ENCODE measurements around the gene NSL1.
"Not testable (repeated sequence)": the region's sequence is repeated elsewhere in the genome, so short reads cannot be mapped to it uniquely, and the experiment has no call there.

The NSL1 gene

GRCh38 chr1:212724679-212725078, 66.9 kb downstream of the NSL1 start:
- not testable (repeated sequence) for H3K9me3 Mint-ChIP-seq; ATAC-seq (replicated peaks); H3K27ac Mint-ChIP-seq; H3K36me3 Mint-ChIP-seq (ENCODE audit: insufficient read depth); H3K27me3 Mint-ChIP-seq; DNase-seq; H3K4me3 Mint-ChIP-seq
- peaks cover 25 to 31% of the 10 kb centered on the region in 2 donors for H3K4me1 Mint-ChIP-seq (ENCODE audit: low read depth in 2 of 2)

- ATAC-seq (replicated peaks) (no peak), DNase-seq (no peak)
- H3K27ac Mint-ChIP-seq = no peak overlapping the region
- H3K4me3 Mint-ChIP-seq = no peak overlapping the region
- H3K36me3 Mint-ChIP-seq (ENCODE audit: insufficient read depth) = peaks cover 9% of the 10 kb centered on the region
- H3K9me3 Mint-ChIP-seq = no peaks in the 10 kb centered on the region
- peaks cover 14 to 16% of the 10 kb centered on the region in 2 donors for H3K27me3 Mint-ChIP-seq
- H3K4me1 Mint-ChIP-seq (ENCODE audit: low read depth in 2 of 2) = peaks cover 15 to 19% of the 10 kb centered on the region in 2 donors
Measured at GRCh38 chr1:212722270-212722957, 69.2 kb downstream of the NSL1 start.

GRCh38 chr1:212721388-212722247, 70.0 kb downstream of the NSL1 start:
- Mint-ChIP-seq H3K9me3 (no peaks in the 10 kb centered on the region), H3K4me3 (peak overlapping the region in 1 of 2 donors; percentile 13), H3K27me3 (peaks cover 15 to 21% of the 10 kb centered on the region in 2 donors), H3K27ac (no peak overlapping the region), H3K36me3 (ENCODE audit: insufficient read depth) (peaks cover 9% of the 10 kb centered on the region), H3K4me1 (ENCODE audit: low read depth in 2 of 2) (peaks cover 12 to 14% of the 10 kb centered on the region in 2 donors)
- ATAC-seq (replicated peaks) = no peak
- DNase-seq = no peak

- H3K4me1 Mint-ChIP-seq (ENCODE audit: low read depth in 2 of 2) = peaks cover 12 to 14% of the 10 kb centered on the region in 2 donors
- H3K36me3 Mint-ChIP-seq (ENCODE audit: insufficient read depth) = peaks cover 9% of the 10 kb centered on the region
- DNase-seq (no peak), ATAC-seq (replicated peaks) (no peak)
- no peaks in the 10 kb centered on the region for H3K9me3 Mint-ChIP-seq
- H3K4me3 Mint-ChIP-seq = no peak overlapping the region
- no peak overlapping the region for H3K27ac Mint-ChIP-seq
- peaks cover 15 to 21% of the 10 kb centered on the region in 2 donors for H3K27me3 Mint-ChIP-seq
Measured at GRCh38 chr1:212719633-212720032, 71.9 kb downstream of the NSL1 start.

GRCh38 chr1:212718499-212718898, 73.1 kb downstream of the NSL1 start:
- no peak overlapping the region for H3K27ac Mint-ChIP-seq
- DNase-seq = no peak
- H3K9me3 Mint-ChIP-seq = no peaks in the 10 kb centered on the region
- H3K4me1 Mint-ChIP-seq (ENCODE audit: low read depth in 2 of 2) = peaks cover 12 to 14% of the 10 kb centered on the region in 2 donors
- peaks cover 9% of the 10 kb centered on the region for H3K36me3 Mint-ChIP-seq (ENCODE audit: insufficient read depth)
- H3K27me3 Mint-ChIP-seq = peaks cover 15 to 21% of the 10 kb centered on the region in 2 donors
- ATAC-seq (replicated peaks) = no peak
- no peak overlapping the region for H3K4me3 Mint-ChIP-seq

DNA sequence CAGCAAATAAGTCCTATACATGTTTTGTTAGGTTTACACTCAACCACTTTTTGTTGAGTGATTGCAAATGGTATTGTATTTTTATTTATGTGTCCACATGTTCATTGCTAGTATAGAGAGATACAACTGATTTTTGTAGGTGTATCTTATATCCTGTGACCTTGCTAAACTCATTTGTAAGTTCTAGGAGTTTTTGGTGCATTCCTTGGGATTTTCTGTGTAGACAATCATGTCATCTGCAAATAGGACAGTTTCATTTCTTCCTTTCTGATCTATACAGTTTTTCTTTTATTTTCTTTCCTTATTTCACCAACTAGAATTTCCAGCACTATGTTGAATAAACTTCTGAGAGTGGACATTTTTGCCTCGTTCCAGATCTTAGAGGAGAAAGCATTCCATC, 75.4 kb downstream of the NSL1 start:
- H3K4me3 Mint-ChIP-seq = no peak overlapping the region

DNA sequence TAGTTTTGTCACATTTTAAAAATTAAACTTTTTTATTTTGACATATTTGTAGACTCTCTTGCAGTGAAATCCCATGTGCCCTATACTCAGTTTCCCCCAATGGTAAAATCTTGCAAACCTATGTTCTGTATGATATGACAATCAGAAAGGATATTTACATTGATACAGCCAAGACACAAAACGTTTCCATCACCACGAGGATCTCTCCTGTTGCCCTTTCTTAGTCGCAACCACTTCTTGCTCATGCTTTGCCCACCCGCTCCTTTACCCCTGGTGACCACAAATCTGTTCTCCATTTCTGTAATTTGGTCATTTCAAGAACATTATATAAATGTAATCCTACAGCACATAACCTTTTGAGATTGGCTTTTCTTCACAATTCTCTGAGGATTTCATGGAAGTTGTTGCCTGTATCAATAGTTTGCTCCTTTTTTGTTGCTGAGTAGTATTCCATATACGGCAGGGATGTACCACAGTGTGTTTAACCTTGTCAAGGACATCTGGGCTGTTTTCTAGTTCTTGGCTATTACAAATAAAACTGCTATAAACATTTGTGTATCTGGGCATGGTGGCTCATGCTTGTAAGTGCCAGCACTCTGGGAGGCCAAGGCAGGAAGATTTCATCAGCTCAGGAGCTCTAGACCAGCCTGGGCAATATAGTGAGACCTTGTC, 78.0 kb downstream of the NSL1 start:
- no peak overlapping the region for H3K27ac Mint-ChIP-seq
- no peaks in the 10 kb centered on the region for H3K9me3 Mint-ChIP-seq
- peaks cover 12 to 17% of the 10 kb centered on the region in 2 donors for H3K27me3 Mint-ChIP-seq
- no peak for ATAC-seq (replicated peaks)
- DNase-seq = no peak
- H3K4me1 Mint-ChIP-seq (ENCODE audit: low read depth in 2 of 2) = no peaks in the 10 kb centered on the region
- H3K36me3 Mint-ChIP-seq (ENCODE audit: insufficient read depth) = no peaks in the 10 kb centered on the region
- no peak overlapping the region for H3K4me3 Mint-ChIP-seq

More for the DNA sequence above, 75.4 kb downstream of the NSL1 start:
- no peak for DNase-seq
- Mint-ChIP-seq H3K9me3 (no peaks in the 10 kb centered on the region), H3K4me1 (ENCODE audit: low read depth in 2 of 2) (peaks cover under 1 to 1% of the 10 kb centered on the region in 2 donors), H3K36me3 (ENCODE audit: insufficient read depth) (peaks cover 9% of the 10 kb centered on the region), H3K27ac (no peak overlapping the region), H3K27me3 (peaks cover 15 to 21% of the 10 kb centered on the region in 2 donors)
- ATAC-seq (replicated peaks) = no peak

GRCh38 chr1:212712451-212713303, 78.9 kb downstream of the NSL1 start:
- no peak for DNase-seq
- no peaks in the 10 kb centered on the region for H3K9me3 Mint-ChIP-seq
- no peaks in the 10 kb centered on the region for H3K36me3 Mint-ChIP-seq (ENCODE audit: insufficient read depth)
- H3K4me1 Mint-ChIP-seq (ENCODE audit: low read depth in 2 of 2) = no peaks in the 10 kb centered on the region
- no peak for ATAC-seq (replicated peaks)
- peaks cover 3 to 8% of the 10 kb centered on the region in 2 donors for H3K27me3 Mint-ChIP-seq
- no peak overlapping the region for H3K4me3 Mint-ChIP-seq
- H3K27ac Mint-ChIP-seq = no peak overlapping the region

- DNase-seq; H3K9me3 Mint-ChIP-seq; H3K36me3 Mint-ChIP-seq (ENCODE audit: insufficient read depth); H3K27me3 Mint-ChIP-seq; H3K27ac Mint-ChIP-seq; ATAC-seq (replicated peaks); H3K4me3 Mint-ChIP-seq; H3K4me1 Mint-ChIP-seq (ENCODE audit: low read depth in 2 of 2): not testable (repeated sequence)
Measured at GRCh38 chr1:212711974-212712373, 79.6 kb downstream of the NSL1 start.

DNA sequence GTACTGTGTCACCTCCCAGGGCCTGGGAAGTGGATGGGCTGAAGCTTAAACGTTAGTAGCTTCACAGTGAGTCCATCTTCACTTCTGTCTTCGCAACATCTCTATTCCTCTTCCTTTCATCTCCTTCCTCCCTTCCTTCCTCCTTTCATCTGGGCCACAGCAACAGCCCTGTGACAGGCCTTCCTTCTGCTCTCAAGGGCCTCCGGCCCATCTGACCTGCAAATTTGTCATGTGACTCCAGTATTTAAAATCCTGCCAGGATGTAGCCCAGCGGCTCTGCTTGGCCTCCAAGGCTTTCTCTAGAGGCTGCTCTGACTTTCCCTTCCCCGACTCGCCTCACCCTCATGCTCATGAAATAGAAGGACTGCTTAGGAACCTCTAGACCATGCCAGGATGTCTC, 81.0 kb downstream of the NSL1 start:
- H3K27me3 Mint-ChIP-seq = no peaks in the 10 kb centered on the region
- DNase-seq (no peak), ATAC-seq (replicated peaks) (no peak)
- no peak overlapping the region for H3K4me3 Mint-ChIP-seq
- H3K9me3 Mint-ChIP-seq = no peaks in the 10 kb centered on the region
- no peaks in the 10 kb centered on the region for H3K36me3 Mint-ChIP-seq (ENCODE audit: insufficient read depth)
- no peak overlapping the region for H3K27ac Mint-ChIP-seq
- H3K4me1 Mint-ChIP-seq (ENCODE audit: low read depth in 2 of 2) = no peaks in the 10 kb centered on the region

DNA sequence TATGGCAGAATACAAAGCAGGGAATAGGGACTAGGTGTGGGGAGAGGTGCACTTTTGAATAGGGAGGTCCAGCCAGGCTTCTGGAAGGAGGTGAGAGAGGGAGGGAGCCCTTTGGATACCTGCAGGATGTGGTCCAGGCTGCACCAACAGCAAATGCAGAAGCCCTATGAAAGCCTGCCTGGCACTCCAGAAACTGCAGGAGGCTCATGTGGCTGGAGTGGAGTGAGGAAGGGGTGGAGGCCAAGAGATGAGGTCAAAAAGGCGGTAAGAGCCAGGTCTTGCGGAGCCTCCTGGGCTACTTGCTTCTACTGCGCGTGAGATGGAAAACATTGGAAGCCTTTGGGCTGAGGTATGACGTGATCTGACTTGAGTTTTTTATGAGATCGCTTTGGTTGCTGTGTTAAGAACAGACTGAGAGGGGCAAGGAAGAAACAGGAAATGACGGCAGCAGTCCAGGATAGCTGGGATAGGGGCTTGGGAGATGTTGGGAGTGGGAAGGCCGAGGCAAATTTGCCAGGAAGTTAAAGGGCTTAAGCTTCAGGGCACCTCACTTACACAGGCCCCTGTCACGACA, 87.5 kb downstream of the NSL1 start:
- ATAC-seq (replicated peaks) (no peak), DNase-seq (no peak)
- peak overlapping the region; percentile 7 to 22 for H3K27ac Mint-ChIP-seq
- H3K4me3 Mint-ChIP-seq = no peak overlapping the region
- H3K4me1 Mint-ChIP-seq (ENCODE audit: low read depth in 2 of 2) = peaks cover 18 to 20% of the 10 kb centered on the region in 2 donors
- no peaks in the 10 kb centered on the region for H3K27me3 Mint-ChIP-seq
- no peaks in the 10 kb centered on the region for H3K9me3 Mint-ChIP-seq
- peaks cover under 1% of the 10 kb centered on the region for H3K36me3 Mint-ChIP-seq (ENCODE audit: insufficient read depth)

- ATAC-seq (replicated peaks) = no peak
- peaks cover 28 to 30% of the 10 kb centered on the region in 2 donors for H3K4me1 Mint-ChIP-seq (ENCODE audit: low read depth in 2 of 2)
Measured at GRCh38 chr1:212702672-212703071, 88.9 kb downstream of the NSL1 start.

More at GRCh38 chr1:212702672-212703071, 88.9 kb downstream of the NSL1 start:
- Mint-ChIP-seq H3K27me3 (no peaks in the 10 kb centered on the region), H3K36me3 (ENCODE audit: insufficient read depth) (peaks cover 7% of the 10 kb centered on the region), H3K27ac (peak overlapping the region in 1 of 2 donors; percentile 7), H3K4me3 (no peak overlapping the region), H3K9me3 (no peaks in the 10 kb centered on the region)
- no peak for DNase-seq
